Measurements from ENCODE around the gene ZNF500.

ZNF500 gene

DNA sequence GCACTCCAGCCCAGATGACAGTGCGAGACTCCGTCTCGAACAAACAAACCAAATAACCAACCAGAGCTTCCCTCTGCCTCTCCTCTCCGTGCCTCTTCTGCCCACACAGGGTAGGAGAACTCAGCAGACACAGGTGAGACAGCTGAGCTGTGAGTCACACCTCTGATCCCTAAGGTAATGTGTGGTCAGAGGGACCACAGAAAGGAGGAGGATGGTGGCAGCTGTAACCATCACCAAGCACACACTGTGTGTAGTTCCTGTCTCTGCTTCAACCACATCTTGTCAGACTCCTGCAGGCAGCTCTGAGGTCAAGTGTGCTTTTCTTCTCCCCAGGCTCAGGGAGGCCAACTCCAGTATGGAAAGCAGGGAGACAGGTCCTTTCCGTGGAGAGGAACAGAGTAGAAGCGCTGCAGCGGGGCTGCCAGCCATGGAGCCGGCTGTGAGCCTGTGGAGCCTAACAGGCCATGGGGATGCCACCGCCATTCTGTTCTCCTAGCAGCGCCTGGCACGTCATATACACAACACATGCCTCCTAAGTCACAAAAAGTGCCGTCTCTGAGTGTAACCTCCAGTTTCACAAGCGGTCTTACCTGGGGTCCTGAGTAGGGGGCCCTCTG lies 66.5 kb downstream of the ZNF500 start:
- no peak overlapping the region for H3K4me3 ChIP-seq (ENCODE audit: low read depth, low read length)
- no peak for DNase-seq (ENCODE audit: low read depth)
- TF ChIP-seq, protein P1, sequence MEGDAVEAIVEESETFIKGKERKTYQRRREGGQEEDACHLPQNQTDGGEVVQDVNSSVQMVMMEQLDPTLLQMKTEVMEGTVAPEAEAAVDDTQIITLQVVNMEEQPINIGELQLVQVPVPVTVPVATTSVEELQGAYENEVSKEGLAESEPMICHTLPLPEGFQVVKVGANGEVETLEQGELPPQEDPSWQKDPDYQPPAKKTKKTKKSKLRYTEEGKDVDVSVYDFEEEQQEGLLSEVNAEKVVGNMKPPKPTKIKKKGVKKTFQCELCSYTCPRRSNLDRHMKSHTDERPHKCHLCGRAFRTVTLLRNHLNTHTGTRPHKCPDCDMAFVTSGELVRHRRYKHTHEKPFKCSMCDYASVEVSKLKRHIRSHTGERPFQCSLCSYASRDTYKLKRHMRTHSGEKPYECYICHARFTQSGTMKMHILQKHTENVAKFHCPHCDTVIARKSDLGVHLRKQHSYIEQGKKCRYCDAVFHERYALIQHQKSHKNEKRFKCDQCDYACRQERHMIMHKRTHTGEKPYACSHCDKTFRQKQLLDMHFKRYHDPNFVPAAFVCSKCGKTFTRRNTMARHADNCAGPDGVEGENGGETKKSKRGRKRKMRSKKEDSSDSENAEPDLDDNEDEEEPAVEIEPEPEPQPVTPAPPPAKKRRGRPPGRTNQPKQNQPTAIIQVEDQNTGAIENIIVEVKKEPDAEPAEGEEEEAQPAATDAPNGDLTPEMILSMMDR (conservative IDR thresholded peaks at IDR 0.05; ENCODE audit: low read depth, low read length) = no peak

DNA sequence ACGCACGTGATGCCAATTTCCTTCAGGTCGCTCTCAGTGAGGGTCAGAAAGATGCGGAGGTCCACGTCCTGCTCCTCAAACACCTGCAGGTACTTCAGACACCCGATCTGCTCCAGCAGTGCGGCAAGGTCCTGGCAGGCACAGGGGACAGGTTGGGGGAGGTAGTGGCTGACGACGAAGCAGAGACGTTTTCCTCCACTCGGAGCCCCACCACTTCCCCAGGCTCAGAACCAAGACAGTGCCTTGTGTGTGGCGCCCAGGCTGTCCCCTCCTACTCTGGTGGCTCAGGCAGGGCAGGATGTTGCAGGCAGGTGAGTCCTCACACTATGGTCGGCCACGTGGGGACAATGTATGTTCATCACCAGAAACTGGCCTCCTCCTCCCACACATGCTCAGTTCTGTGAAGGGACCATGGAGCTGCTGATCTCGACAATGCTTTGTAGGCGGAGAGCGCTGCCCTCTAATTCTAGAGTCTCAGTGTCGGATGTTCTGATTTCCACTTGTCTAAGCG lies 67.9 kb downstream of the ZNF500 start:
- H3K4me3 ChIP-seq (ENCODE audit: low read depth, low read length) = no peak overlapping the region
- TF ChIP-seq, protein P1 (conservative IDR thresholded peaks at IDR 0.05; ENCODE audit: low read depth, low read length) = no peak
- no peak for DNase-seq (ENCODE audit: low read depth)

DNA sequence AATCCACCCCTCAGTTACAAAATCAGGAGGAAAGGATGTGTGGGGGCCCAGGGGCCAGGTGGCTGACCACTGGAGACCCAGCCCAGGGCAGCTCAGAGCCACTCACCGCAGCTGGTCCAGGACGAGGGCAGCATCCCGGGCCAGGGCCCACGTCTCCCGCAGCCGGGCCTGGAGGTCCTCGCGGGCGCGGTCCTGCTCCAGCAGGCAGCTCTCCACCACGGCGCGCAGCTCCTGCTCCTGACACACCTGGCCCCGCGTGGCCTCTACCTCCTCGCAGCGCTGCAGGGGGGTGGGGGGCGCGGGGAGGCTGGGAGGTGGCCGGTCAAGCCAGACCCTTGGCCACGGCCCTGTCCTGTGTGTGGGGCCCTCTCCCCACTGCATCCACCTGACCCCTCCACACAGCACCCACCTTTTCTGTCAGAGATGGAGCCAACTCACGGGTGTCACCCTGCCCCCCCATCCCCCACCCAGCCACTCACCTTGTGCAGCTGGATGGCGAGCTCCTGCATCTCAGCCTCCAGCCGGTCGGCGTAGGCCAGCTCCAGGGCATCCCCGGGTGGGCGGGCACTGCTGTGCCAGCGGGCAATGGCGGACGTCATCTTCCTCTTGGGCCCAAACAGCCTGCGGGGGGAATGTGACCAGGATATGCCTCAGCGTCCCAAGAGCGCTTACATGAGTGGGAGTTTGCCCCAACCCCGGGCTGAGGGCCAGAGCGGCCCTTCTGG lies 68.5 kb downstream of the ZNF500 start:
- no peak overlapping the region for H3K4me3 ChIP-seq (ENCODE audit: low read depth, low read length)
- TF ChIP-seq, protein P1 (conservative IDR thresholded peaks at IDR 0.05; ENCODE audit: low read depth, low read length) = no peak
- DNase-seq (ENCODE audit: low read depth) = no peak
